Pons (tissue), 1 donor: Measurements from ENCODE around the gene MROH7.

Source experiments
- DNase-seq: peaks from one replicate; pipeline ENCODE4 v3.0.0-alpha.2; 2016; ENCODE audit warnings: low spot score

The MROH7 gene

GRCh38 chr1:54651608-54652007 lies 10.0 kb downstream of the MROH7 start:
- DNase-seq = no peak

GRCh38 chr1:54652168-54652567 lies 10.6 kb downstream of the MROH7 start:
- DNase-seq = no peak

GRCh38 chr1:54653036-54653435 lies 11.4 kb downstream of the MROH7 start:
- DNase-seq = no peak

GRCh38 chr1:54658164-54658913 lies 16.8 kb downstream of the MROH7 start:
- DNase-seq = no peak

- DNase-seq = no peak
Observed at GRCh38 chr1:54663725-54664124, 22.1 kb downstream of the MROH7 start.

- DNase-seq = no peak
Observed at GRCh38 chr1:54664364-54664763, 22.8 kb downstream of the MROH7 start.

- no peak for DNase-seq
Observed at GRCh38 chr1:54665852-54666251, 24.3 kb downstream of the MROH7 start.

GRCh38 chr1:54666333-54666732 lies 24.7 kb downstream of the MROH7 start:
- no peak for DNase-seq

- no peak for DNase-seq
Observed at GRCh38 chr1:54667797-54668196, 26.2 kb downstream of the MROH7 start.

- no peak for DNase-seq
Observed at GRCh38 chr1:54668567-54668966, 27.0 kb downstream of the MROH7 start.

- peak; percentile 18 for DNase-seq
Observed at GRCh38 chr1:54671985-54672608, 30.5 kb downstream of the MROH7 start.

GRCh38 chr1:54678776-54679643 lies 37.4 kb downstream of the MROH7 start:
- no peak for DNase-seq

- DNase-seq = no peak
Observed at GRCh38 chr1:54679706-54680105, 38.1 kb downstream of the MROH7 start.

GRCh38 chr1:54680387-54680786 lies 38.8 kb downstream of the MROH7 start:
- DNase-seq = no peak

- DNase-seq = no peak
Observed at GRCh38 chr1:54681358-54681757, 39.8 kb downstream of the MROH7 start.

GRCh38 chr1:54683453-54683852 lies 41.9 kb downstream of the MROH7 start:
- no peak for DNase-seq

- no peak for DNase-seq
Observed at GRCh38 chr1:54685335-54685905, 43.8 kb downstream of the MROH7 start.

- no peak for DNase-seq
Observed at GRCh38 chr1:54686155-54686554, 44.6 kb downstream of the MROH7 start.

- no peak for DNase-seq
Observed at GRCh38 chr1:54694771-54695170, 53.2 kb downstream of the MROH7 start.

- no peak for DNase-seq
Observed at GRCh38 chr1:54695221-54695620, 53.6 kb downstream of the MROH7 start.

GRCh38 chr1:54695764-54696163 lies 54.2 kb downstream of the MROH7 start:
- no peak for DNase-seq

- DNase-seq = no peak
Observed at GRCh38 chr1:54696262-54696661, 54.7 kb downstream of the MROH7 start.

GRCh38 chr1:54697896-54698295 lies 56.3 kb downstream of the MROH7 start:
- DNase-seq = no peak
